Gastroesophageal sphincter (tissue), 4 donors: ENCODE data around the gene PDE1C. TPM values are rescaled to one million over a fixed set of nuclear protein-coding genes. Genes with fewer than 3 reads are reported as not detected.

Source experiments
- ATAC-seq: fragments of 150-250 bp; one replicate; pipeline ENCODE4 v1.9.1; 2016; ENCODE audit warnings: mild to moderate bottlenecking, moderate library complexity
- H3K27ac ChIP-seq, 4 donors: fragments of 200-600 bp; sonication (generic) in 3 of 4; 1 replicate in 3 of 4; 2 replicates in 1 of 4; pipeline ENCODE4 v1.5.1; 2016 to 2019
- H3K27me3 ChIP-seq: fragments of 200-600 bp; sonication (generic); one replicate; pipeline ENCODE4 v1.5.1; 2019
- H3K36me3 ChIP-seq, 2 donors: fragments of 200-600 bp; sonication (generic); one replicate each; pipeline ENCODE4 v1.5.1; 2019; ENCODE audit warnings: control low read depth in 1 of 2
- H3K4me1 ChIP-seq, 3 donors: fragments of 200-600 bp; sonication (generic); 1 replicate in 2 of 3; 2 replicates in 1 of 3; pipeline ENCODE4 v1.5.1; 2016 to 2019; ENCODE audit warnings: control low read depth in 2 of 3
- H3K4me3 ChIP-seq, 2 donors: fragments of 200-600 bp; sonication (generic); one replicate each; pipeline ENCODE4 v1.5.1; 2019; ENCODE audit warnings: mild to moderate bottlenecking in 1 of 2, moderate library complexity in 1 of 2
- H3K9me3 ChIP-seq, 3 donors: fragments of 200-600 bp; sonication (generic); one replicate each; pipeline ENCODE4 v1.5.1; 2017 to 2019; ENCODE audit warnings: control low read depth in 2 of 3
- EP300 ChIP-seq: sonication (generic); formaldehyde crosslinking; IDR thresholded peaks from one replicate; pipeline ENCODE4 v1.6.1; 2017; ENCODE audit warnings: antibody characterized with exemption, mild to moderate bottlenecking
- POLR2A ChIP-seq, 2 donors: fragments of 450-650 bp; IDR thresholded peaks; one replicate each; pipeline ENCODE4 v1.6.1; 2017; ENCODE audit warnings: antibody characterized with exemption in 2 of 2, mild to moderate bottlenecking in 2 of 2, moderate library complexity in 1 of 2
- POLR2AphosphoS5 ChIP-seq: sonication (generic); formaldehyde crosslinking; IDR thresholded peaks from one replicate; pipeline ENCODE4 v1.6.1; 2017; ENCODE audit warnings: antibody characterized with exemption
- WGBS, 2 donors: methylation state at CpG; one replicate each; pipeline ENCODE4 v1.1.5; 2018; ENCODE audit warnings: low coverage in 1 of 2; 5-methylcytosine and 5-hydroxymethylcytosine counted together
- total RNA-seq, 4 donors: library from RNA; depleted of rRNA; stranded (reverse); fragments of >200 nt; gene quantifications; one replicate each; pipeline ENCODE4 v1.1.0, GENCODE V29; 2016
- TF ChIP-seq, protein P1 (sequence below), 4 experiments: fragments of 200-600 bp in 2 of 4; fragments of 450-650 bp in 2 of 4; sonication (generic) in 1 of 4; IDR thresholded peaks; one replicate each; pipeline ENCODE4 v1.5.1; 2017 to 2019; ENCODE audit warnings: antibody characterized with exemption in 4 of 4, mild to moderate bottlenecking in 2 of 4, moderate library complexity in 2 of 4

Gene PDE1C
- total RNA-seq, 4 donors from 2014 or later = 17.2 to 28.8 (median 21.7) TPM

DNA sequence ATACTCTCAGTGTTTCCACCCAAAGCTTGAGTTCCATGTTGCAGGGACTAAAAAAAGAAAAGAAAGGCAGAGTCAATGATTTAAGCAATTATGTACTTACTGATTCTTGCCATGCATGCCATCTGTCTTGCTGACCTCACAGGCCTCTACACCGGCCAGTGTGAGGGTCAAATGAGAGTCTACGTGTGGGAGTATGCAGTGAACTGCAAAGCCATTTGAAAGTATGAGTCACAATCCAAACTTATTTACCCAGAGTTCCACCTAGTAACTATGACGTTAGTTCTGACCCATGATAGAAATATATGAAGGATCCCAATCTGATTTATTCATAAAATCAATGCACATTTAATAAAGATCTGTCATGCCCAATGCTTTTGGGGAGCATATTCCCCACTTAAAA, 26.5 kb downstream of the PDE1C start:
- Histone ChIP-seq H3K27ac (no peak overlapping the region), H3K4me1 (peaks cover 0 to 29% (median 3%) of the 10 kb centered on the region in 3 donors), H3K36me3 (no peaks in the 10 kb centered on the region), H3K4me3 (no peak overlapping the region), H3K9me3 (no peaks in the 10 kb centered on the region), H3K27me3 (no peaks in the 10 kb centered on the region)
- ATAC-seq = no peak
- 27 to 42% methylated on average over 3 of the region's 3 CpGs for WGBS, 2 donors
- TF ChIP-seq POLR2A (IDR thresholded peaks at IDR 0.05) (no peak), EP300 (no peak), POLR2AphosphoS5 (no peak)
- TF ChIP-seq, protein P1, sequence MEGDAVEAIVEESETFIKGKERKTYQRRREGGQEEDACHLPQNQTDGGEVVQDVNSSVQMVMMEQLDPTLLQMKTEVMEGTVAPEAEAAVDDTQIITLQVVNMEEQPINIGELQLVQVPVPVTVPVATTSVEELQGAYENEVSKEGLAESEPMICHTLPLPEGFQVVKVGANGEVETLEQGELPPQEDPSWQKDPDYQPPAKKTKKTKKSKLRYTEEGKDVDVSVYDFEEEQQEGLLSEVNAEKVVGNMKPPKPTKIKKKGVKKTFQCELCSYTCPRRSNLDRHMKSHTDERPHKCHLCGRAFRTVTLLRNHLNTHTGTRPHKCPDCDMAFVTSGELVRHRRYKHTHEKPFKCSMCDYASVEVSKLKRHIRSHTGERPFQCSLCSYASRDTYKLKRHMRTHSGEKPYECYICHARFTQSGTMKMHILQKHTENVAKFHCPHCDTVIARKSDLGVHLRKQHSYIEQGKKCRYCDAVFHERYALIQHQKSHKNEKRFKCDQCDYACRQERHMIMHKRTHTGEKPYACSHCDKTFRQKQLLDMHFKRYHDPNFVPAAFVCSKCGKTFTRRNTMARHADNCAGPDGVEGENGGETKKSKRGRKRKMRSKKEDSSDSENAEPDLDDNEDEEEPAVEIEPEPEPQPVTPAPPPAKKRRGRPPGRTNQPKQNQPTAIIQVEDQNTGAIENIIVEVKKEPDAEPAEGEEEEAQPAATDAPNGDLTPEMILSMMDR (IDR thresholded peaks at IDR 0.05) = no peak

DNA sequence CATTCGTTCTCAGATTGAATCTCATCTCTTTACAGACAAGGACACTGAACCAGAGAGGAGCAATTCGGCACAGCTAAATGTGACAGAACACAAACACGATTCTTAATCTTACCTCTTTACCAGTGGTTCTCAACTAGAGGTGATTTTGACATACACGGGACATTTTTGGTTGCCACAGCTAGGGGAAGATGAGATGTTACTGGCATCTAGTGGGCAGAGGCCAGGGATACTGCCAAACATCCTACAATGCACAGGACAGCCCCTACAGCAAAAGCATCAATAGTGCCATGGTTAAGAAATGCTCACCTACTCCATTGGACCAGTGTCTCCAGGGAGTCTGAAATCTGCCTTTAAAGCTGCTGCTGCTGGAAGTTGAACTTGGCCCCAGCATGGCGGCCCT, 27.3 kb downstream of the PDE1C start:
- Histone ChIP-seq H3K27ac (no peak overlapping the region), H3K9me3 (no peaks in the 10 kb centered on the region), H3K4me1 (peaks cover 0 to 22% (median 3%) of the 10 kb centered on the region in 3 donors), H3K4me3 (no peak overlapping the region), H3K27me3 (no peaks in the 10 kb centered on the region), H3K36me3 (no peaks in the 10 kb centered on the region)
- ATAC-seq = no peak
- TF ChIP-seq POLR2AphosphoS5 (no peak), EP300 (no peak), POLR2A (IDR thresholded peaks at IDR 0.05) (no peak)
- TF ChIP-seq, protein P1 (IDR thresholded peaks at IDR 0.05) = no peak
- 70% methylated on average over 4 of the region's 5 CpGs; no CpG with 5 or more reads in 1 of the 2 donors for WGBS, 2 donors

DNA sequence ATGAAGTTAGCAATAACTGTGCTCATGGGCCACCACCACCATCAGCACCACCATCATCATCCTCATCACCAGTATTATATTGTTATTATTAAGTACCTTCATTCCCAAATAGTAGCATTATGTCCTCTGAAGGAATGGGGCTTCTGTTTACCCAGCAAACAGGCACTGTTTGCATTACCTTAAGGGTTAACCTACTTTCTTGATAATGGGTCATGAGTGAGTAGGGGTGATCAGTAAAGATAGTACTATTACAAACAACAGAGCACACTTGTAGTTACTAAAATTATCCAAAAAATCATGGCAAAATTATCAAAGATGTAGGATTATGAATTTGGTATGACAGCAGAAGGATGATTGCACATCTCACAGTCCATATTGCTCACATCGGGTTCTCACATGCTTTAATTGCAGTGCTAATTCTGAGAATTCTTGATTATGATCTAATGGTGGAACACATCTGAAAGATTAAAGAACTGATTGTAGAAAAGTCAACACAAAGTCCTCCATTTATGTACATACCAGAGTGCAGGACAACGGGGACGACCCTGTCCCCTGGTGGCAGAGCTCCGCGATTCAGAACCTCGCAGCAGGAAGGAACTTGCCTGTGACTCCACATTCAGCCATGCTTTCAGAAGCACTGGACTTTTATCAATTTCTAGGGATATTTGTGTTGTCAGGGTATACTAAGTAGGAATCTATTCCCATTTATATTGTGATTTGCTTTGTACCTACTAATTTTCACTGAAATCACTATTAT, 31.0 kb downstream of the PDE1C start:
- Histone ChIP-seq H3K27ac (no peak overlapping the region), H3K4me1 (peaks cover 0 to 14% (median 3%) of the 10 kb centered on the region in 3 donors), H3K27me3 (no peaks in the 10 kb centered on the region), H3K4me3 (no peak overlapping the region), H3K36me3 (no peaks in the 10 kb centered on the region), H3K9me3 (no peaks in the 10 kb centered on the region)
- no peak for ATAC-seq
- WGBS, 2 donors = 68 to 74% methylated on average over 6 of the region's 6 CpGs
- no peak for TF ChIP-seq EP300
- TF ChIP-seq, protein P1 (IDR thresholded peaks at IDR 0.05) = no peak

DNA sequence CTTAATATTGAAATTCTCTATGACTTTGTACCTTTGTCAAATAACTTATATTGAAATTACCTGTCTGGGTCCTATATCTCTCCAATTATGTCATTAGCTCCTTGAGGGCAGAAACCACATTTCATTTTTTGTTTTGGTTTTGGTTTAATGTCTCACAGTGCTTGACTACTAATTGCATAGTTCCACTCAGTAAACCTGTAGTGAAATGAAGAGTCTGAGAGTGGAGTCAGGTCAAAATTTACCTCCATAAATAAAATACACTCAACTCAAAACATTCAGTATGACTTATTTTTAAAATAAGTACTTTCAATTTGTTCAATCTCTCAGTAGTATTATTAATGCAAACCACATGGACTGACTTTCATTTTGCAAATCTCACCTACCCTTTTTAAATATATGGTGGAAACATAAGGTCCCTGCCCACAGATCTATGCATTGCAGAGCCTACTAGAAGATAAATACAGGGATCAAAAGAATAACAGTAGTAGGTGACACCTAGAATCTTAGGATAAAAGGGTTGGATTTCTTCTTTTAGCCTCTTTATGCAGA, 32.5 kb downstream of the PDE1C start:
- TF ChIP-seq EP300 (no peak), POLR2AphosphoS5 (no peak), POLR2A (IDR thresholded peaks at IDR 0.05) (no peak)
- TF ChIP-seq, protein P1 (IDR thresholded peaks at IDR 0.05) = no peak
- no peak overlapping the region for H3K4me3 ChIP-seq
- H3K9me3 ChIP-seq = no peaks in the 10 kb centered on the region
- H3K4me1 ChIP-seq = peaks cover 0 to 14% (median 3%) of the 10 kb centered on the region in 3 donors
- no peaks in the 10 kb centered on the region for H3K27me3 ChIP-seq
- no peak overlapping the region for H3K27ac ChIP-seq
- no peaks in the 10 kb centered on the region for H3K36me3 ChIP-seq
- ATAC-seq = no peak

DNA sequence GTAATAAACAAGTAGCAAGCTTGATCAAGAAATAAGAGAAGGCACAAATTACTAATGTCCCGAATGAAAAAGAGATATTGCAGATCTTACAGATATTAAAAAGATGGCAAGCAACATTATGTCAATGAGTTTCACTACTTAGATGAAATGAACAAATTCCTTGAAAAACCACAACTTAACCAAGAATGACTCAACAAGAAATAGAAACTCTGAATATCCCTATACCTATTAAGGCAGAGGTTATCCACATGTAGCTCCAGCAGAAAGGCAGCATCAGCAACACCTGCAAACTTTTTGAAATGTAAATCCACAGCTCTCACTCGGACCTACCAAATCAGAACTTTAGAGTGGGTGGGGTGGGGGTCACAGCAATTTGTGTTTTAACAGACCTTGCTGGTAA, 33.6 kb downstream of the PDE1C start:
- Histone ChIP-seq H3K4me3 (no peak overlapping the region), H3K36me3 (no peaks in the 10 kb centered on the region), H3K4me1 (peaks cover 0 to 14% (median 3%) of the 10 kb centered on the region in 3 donors), H3K27me3 (no peaks in the 10 kb centered on the region), H3K9me3 (no peaks in the 10 kb centered on the region), H3K27ac (no peak overlapping the region)
- TF ChIP-seq EP300 = no peak
- no peak for TF ChIP-seq POLR2AphosphoS5
- TF ChIP-seq, protein P1 (IDR thresholded peaks at IDR 0.05) = no peak
- no peak for TF ChIP-seq POLR2A (IDR thresholded peaks at IDR 0.05)
- ATAC-seq = no peak
- 66% methylated on average over 2 of the region's 2 CpGs; no CpG with 5 or more reads in 1 of the 2 donors for WGBS, 2 donors
